Stimulated activated CD4-positive, alpha-beta T cell treated with anti-CD3 and anti-CD28 coated beads, Interleukin-4, amount 100 ng/mL, for 4 hours (primary cell): ENCODE results near the gene MFSD8.
"Not testable (repeated sequence)": the region's sequence is repeated elsewhere in the genome, so short reads cannot be mapped to it uniquely, and the experiment has no call there.

ENCODE experiments used
- DNase-seq, 2 experiments: peaks; one replicate each; pipeline ENCODE4 v3.0.0-alpha.2; 2020

MFSD8 gene, protein sequence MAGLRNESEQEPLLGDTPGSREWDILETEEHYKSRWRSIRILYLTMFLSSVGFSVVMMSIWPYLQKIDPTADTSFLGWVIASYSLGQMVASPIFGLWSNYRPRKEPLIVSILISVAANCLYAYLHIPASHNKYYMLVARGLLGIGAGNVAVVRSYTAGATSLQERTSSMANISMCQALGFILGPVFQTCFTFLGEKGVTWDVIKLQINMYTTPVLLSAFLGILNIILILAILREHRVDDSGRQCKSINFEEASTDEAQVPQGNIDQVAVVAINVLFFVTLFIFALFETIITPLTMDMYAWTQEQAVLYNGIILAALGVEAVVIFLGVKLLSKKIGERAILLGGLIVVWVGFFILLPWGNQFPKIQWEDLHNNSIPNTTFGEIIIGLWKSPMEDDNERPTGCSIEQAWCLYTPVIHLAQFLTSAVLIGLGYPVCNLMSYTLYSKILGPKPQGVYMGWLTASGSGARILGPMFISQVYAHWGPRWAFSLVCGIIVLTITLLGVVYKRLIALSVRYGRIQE

DNA sequence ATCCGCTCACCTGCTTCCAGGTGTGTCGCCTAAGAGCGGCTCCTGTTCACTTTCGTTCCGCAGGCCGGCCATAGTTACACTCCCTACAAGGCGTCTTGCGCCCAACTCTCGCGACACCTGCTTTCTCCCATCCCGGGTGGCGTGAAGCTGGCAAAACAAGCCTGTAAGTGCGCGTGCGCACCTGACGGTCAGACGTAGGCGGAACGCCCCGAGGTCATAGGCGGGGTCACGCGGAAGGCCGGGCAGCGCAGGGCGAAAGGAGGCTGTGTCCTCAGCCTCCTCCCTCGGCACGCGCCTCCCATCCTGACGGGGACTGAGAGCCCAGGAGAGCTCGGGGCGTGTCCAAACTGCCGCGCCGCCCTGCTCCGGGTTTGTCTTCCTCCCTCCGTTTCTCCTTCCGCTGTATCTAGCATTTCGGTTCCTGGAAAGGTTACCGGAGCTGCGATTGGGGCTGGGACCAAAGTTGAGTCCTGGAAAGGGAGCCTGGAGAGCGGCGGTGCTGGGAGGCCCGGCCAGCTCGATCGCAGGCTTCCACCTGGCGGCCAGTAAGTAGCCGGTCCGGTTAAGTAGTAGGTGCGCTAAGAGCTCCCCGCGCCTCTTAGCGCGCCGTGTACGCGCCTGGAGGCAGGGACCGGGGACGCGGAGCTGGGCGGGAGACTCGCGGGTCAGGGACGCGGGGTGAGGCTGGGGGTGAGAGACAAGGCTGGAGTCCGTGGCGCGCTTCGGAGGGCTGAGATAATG is at the start of gene MFSD8, which contains the start of gene ABHD18:
MFSD8 (minus strand) TSS at position 112 of the 741 bp plus-strand sequence; CDS start at position 72, 40 bp downstream.
ABHD18 (plus strand) TSS at position 345 of the 741 bp plus-strand sequence. CDS start 17,550 bp downstream, outside the sequence.
- DNase-seq, result peak; percentile 98 to 99

DNA sequence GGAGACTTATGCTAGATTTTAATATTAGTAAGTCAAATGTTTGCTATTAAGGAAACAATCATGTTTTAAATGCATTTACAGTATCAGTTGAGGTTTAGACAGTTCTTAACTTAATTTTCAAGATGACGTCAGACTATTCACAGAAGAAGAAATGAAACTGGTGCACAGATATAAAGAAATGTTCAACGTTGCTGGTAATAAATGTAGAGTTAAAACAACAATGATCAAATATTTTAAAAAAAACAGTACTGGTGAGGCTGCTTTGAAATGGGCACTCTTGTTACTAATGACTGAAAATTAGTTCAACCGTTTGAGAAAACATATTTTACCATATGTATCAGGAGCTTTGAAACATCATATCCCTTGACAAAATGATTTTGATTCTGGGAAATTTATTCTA is 44.5 kb upstream of the MFSD8 start:
- DNase-seq, result no peak

DNA sequence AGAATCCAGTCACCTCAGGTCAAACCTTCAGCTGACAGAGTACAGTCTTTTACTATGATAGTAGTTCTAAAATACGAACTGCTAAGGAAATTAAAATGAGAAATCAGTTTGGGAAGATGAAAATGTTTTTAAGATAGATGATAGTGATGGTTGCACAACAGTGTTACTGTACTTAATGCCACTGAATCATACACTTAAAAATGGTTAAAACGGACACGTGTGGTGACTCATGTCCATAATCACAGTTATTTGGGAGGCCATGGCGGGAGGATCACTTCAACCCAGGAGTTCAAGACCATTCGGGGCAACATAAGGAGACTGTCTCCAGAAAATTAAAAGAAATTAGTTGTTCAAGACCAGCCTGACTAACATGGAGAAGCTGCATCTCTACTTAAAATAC is 41.6 kb upstream of the MFSD8 start:
- no peak for DNase-seq

DNA sequence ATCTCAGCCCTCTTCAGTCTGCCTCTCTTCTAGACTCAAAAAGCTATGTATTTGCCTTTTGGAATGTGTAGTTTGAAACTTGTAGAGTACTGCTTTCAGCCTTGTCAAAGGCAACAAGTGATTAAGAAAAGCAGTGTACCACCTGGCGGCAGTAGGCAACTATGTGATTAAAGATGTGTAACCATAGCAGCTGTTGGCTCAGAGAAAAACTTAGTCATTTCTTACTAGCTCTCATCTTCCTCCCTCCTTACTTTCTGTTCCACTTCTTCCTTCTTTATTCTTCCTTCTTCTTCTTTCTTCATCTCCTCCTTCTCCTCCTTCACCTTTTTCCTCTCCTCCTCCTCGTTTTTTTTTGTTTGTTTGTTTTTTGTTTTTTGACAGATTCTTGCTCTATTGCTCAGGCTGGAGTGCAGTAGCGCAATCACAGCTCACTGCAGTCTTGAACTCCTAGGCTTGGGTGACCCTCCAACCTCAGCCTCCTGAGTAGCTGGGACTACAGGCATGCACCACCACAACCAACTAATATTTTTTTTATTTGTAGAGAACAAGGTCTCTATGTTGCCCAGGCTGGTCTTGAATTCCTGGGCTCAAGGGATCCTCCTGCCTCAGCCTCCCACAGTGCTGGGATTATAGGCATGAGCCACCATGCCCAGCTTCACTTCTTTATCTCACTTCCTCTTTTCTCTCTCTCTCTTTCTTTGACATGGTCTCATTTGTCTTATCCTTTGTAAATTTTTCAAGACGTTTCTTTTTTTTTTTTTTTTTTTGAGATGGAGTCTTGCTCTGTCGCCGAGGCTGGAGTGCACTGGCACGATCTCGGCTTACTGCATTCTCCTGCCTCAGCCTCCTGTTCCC is 32.8 kb upstream of the MFSD8 start:
- DNase-seq, result peak in 1 of 2 experiments; percentile 8

DNA sequence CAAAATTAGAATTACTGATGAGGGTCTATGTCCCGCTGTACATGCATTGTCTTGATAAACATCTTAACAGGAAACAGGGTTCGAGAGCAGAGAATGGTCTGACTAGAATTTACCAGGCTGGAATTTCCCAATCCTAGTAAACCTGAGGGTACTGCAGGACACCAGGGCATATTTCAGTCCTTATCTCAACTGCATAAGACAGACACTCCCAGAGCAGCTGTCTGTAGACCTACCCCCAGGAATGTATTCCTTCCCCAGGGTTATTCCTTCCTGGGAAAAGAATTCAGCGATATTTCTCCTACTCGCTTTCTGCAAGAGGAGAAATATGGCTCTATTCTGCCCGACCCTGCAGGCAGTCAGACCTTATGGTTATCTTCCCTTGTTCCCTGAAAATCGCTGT is 31.5 kb upstream of the MFSD8 start:
- DNase-seq, result not testable (repeated sequence)

DNA sequence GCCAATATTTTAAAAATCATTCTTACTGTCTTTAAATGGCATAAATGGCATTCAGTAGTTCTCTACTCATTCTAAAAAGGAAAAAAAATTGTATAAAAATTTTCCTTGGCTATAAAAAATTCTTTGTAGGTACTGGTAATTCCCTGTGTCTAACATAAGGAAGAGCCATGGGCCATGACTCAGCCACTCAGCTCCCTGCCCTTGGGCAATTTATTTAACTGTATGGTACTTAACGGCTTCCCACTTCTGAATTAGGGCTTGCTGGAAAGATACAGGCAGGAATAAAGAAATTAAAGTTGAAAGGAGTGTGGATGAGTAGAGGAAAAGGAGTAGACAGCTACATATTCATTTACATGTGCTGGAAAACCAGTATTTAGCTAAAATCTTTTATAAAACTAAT is 30.8 kb upstream of the MFSD8 start:
- DNase-seq, result no peak

DNA sequence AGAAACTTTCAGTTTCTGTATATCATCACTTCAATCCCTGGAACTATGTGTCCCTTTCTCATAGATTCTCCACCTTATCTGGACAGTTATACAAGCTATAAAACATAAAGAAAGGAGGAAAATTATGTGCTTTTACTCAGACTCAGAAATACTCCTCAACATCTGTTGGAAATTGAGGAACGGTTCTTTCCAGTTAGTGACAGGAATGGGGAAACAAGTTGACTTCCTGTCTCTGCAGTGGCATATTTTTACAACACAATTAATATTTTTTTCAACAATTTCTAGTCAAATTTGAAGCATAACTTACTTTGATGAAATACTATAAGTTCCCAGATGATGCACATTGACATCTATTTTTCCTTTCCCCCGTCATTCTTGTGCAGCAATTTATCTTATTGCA is 28.2 kb upstream of the MFSD8 start:
- DNase-seq, result no peak

DNA sequence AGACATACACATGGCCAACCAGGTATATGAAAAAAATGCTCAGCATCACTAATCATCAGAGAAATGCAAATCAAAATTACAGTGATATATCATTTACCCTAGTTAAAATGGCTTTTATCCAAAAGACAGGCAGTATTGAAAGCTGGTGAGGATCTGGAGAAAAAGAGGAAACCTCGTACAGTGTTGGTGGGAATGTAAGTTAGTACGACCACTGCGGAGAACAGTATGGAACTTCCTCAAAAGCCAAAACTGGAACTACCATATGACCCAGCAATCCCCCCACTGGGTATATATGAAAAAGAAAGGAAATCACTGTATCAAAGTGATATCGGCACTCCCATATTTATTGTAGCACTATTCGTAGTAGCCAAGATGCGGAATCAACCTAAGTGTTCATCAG is 23.7 kb upstream of the MFSD8 start:
- no peak for DNase-seq

DNA sequence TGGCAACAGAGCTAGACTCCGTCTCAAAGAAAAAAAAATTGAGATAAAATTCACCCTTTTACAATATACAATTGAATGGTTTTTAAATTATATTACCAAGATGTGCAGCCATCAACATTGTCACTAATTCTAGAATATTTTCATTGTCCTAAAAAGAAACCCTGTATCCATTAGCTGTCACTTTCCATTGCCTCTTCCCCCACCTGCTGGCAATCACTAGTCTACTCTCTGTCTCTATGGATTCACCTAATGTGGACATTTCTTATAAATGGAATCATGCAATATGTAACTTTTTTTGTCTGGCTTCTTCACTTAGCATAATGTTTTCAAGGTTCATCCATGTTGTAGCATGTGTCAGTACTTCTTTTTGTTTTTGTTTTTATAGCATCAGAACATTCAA is 21.0 kb upstream of the MFSD8 start:
- DNase-seq, result no peak

DNA sequence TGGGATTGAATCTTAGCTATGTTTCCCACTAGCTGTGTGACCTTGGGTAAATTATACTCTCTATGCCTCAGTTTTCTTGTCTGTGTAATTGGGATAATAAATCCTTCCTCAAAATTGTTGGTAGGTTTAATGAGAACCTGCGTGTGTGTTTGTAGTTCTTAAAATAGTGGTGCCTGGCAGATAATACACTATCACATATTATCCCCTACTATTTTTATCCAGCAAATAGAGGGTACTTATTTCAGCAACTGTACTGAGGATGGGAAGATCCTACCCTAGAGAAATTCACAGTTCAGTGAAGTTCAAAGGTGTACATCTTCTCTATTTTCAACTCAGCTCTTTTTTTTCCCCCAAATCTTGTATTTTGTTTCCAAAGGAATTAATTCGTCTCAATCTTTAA is 17.5 kb upstream of the MFSD8 start:
- DNase-seq, result no peak

DNA sequence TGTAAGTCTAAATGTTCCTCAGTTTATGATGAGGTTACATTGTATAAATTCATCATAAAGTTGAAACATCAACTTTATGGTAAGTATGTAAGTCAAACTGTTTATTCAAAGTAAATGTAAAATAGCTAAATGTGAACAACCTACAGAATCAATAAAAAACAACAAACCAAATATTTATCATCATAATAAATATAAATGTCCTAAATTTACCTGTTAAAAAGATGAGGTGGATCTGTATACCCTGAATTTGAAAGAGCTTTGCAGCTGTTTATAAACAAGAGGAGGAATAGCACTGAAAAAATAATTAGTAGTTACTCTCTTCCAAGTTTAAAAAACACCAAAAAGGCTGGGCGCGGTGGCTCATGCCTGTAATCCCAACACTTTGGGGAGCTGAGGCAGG is 14.0 kb upstream of the MFSD8 start:
- no peak for DNase-seq

DNA sequence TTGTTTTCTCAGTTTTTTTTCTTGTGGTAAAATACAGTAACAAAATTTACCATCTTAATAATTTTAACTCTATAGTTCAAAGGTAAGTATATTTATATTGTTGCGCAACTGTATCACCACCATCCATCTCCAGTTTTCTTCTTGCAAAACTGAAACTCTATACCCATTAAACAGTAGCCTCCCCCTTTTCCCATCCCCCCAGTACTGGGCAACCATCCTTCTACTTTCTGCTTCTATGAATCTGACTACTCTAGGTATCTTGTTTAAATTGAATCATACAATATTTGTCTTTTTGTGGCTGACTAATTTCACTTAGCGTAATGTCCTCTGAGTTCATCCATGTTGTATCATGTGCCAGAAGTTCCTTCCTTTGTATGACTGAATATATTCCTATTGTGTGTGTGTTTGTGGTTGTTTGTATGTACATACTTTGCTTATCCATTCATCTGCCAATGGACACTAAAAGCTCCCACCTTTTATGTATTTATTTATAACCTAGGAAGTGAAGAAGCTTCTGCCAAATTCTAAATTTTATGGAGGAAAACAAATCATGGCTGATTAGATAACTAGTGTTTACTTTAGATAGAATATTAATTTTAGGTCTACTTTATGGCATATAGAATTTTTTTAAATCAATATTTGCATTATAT is 10.3 kb upstream of the MFSD8 start:
- no peak for DNase-seq

DNA sequence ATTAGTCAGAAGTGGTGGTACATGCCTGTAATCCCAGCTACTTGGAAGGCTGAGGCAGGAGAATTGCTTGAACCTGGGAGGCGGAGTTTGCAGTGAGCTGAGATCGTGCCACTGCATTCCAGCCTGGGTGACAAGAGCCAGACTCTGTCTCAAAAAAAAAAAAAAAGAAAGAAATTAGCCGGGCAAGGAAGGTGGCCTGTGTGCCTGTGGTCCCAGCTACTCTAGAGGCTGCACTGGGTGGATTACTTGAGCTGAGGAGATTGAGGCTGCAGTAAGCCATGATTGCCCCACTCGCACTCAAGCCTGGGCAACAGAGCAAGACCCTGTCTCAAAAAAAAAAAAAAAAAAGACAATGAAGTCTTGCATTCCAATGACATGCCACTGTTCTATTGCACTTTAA is 6.0 kb upstream of the MFSD8 start:
- DNase-seq, result not testable (repeated sequence)

DNA sequence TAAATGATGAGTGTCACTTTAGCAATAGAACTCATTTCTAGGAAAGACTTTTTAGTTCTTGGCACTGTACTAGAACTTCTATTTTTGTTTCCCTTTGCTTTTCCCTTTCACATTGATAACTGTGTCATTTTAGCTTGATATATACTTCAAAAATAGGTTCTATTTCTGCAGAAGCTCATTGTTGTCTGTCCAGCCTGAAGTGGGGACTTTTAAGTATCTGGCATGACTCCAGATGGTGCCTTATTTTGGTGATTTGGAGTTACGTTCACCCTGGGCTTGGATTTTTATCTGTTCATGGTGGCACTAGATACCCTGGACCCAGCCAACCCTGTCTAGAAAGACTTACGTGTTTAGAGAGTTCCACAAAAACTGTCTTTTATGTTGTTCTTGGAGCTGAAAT is 3.6 kb upstream of the MFSD8 start:
- no peak for DNase-seq

DNA sequence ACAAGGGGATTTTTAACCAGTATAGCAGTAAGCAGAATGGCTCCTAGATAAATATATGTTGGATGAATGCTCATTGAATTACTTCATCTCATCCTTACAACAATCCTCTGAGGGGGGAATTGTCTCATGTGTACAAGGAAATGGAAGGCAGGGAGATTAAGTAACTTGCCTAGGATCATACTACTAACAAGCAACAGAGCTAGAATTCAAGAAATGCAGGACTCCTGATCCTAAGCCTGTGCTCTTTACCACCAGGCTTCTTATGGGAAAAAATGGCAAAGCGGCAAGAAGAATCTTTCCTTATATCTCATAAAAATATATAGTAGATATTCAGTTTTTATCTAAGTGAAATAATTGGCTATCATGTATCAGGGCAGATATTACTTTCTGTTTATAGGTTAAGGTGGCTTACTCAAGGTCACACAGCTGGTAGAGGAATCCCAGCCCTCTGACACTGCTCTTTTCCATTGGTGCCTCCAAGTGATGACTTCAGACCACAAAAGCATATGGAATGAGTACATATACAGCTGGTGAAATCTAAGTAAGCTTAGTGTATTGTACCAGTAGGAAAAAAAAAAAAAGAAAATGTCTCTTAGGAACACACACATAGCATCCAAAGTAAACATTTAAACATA is 2.3 kb upstream of the MFSD8 start:
- no peak for DNase-seq

DNA sequence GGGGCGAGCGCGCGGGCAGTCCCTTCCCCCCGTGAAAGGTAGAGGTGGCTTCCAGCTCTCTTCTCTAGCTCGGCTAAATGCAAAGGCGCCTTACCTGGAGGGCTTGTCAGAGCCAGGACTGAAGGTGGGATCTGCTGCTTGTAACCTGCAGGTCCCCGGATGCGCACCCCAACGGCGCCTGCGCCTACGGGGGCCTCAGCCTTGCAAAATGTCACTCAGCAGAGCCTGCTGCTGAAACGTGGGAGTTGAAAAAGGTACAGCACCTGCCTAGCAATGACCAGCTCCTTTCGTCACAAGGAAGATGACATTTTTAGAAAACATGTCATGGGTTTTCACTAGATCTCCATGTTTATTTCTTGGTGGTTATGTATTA is 816 bp upstream of the MFSD8 start:
- DNase-seq, result peak; percentile 60 to 77

DNA sequence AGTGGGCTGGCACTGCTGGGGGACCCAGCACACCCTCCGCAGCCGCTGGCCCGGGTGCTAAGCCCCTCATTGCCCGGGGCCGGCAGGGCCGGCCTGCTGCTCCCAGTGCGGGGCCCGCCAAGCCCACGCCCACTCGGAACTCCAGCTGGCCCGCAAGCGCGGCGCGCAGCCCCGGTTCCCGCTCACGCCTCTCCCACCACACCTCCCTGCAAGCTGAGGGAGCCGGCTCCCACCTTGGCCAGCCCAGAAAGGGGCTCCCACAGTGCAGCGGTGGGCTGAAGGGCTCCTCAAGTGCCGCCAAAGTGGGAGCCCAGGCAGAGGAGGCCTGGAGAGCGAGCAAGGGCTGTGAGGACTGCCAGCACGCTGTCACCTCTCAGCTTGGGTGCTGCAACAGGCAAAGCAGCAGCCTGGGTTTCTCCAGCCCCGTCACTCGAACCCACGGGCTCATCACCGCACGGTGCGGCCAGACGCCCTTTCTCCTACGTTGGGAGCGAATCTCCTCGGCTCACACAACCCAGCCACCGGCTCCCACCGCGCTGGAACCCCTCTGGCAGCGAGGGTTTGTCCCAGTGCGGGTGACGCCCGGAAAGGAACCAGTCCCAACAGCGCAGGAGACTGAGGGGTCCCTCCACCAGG is 429 bp downstream of the MFSD8 start:
- peak in 1 of 2 experiments; percentile 20 for DNase-seq

DNA sequence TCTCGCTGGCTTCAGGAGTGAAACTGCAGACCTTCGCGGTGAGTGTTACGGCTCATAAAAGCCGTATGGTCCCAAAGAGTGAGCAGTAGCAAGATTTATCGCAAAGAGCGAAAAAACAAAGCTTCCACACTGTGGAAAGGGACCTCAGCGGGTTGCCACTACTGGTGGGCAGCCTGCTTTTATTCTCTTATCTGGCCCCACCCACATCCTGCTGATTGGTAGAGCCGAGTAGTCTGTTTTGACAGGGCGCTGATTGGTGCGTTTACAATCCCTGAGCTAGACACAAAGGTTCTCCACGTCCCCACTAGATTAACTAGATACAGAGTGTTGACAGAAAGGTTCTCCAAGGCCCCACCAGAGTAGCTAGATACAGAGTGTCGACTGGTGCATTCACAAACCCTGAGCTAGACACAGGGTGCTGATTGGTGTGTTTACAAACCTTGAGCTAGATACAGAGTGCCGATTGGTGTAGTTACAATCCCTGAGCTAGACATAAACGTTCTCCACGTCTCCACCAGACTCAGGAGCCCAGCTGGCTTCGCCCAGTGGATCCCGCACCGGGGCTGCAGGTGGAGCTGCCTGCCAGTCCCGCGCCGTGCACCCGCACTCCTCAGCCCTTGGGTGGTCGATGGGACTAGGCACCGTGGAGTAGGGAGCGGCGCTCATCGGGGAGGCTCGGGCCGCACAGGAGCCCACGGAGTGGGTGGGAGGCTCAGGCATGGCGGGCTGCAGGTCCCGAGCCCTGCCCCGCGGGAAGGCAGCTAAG is 1.2 kb downstream of the MFSD8 start:
- not testable (repeated sequence) for DNase-seq

DNA sequence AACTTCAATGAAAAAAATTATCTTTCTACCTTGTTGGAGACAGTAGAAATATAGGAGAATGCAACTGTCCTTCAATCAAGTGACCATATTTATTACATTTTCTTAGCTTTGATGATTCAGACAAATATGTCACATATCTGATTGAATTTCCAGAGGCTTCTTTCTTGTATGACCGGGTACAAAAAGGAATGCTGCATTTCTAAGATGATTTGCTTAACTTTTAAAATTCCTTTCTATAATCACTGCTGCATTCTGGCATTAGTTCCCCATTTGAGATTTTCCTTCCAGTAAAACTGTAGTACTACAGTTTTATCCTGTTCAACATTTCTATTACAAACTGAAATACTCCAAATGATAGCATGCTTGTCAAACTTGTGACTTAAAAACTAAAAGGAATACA is 5.2 kb downstream of the MFSD8 start:
- DNase-seq, result no peak

DNA sequence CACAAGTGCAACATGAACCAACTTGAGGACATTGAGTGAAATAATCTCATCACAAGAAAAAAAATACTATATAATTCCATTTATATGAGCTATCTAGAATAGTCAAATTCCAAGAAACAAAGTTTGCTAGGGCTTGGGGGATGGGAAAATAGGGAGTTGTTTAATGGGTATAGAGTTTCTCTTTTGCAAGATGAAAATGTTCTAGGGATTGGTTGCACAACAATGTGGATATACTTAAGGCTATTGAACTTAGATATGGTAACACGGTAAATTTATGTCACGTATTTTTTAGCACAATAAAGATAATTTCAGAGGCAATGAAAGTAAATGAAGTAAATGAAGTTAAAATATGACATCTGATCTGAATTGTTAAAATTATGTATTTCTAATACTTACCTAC is 7.9 kb downstream of the MFSD8 start:
- no peak for DNase-seq

DNA sequence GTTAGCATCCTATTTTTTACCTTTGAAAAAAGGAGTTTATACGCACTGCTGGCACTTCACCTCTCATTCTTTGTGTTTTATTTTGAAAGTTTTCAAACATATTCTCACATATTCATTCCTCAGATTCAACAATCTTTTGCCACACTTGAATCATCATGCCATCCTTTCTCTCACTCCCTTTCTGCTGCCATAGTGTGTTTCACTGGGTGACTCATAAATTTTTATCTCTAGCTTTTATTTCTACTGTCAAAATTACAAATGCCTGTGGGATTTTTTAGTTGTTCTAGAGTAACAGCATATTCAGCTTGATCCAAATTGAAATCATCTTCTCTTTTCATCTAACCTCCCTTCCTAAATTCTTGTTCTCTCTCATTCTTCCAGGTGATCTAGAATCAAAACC is 28.0 kb downstream of the MFSD8 start:
- DNase-seq, result no peak
